ENCODE data around the gene CHST11.

Gene CHST11

DNA sequence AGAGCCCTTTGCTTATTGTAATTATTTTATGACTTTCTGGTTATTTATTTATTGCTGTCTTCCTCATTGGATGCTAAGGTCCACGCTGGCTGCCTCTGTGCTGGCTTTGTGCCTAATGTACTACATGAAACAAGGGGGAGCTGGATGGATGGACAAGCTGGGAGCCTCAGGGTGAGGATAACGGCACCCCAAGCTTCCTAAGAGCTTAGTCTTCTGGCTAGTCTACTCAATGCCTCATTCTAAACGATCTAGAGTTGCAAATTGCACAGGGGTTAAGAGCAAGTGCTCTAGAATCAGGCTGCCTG lies 172.0 kb downstream of the CHST11 start:
- no peak for TF ChIP-seq CTCF (conservative IDR thresholded peaks at IDR 0.05; ENCODE audit: low read length)
- DNase-seq (ENCODE audit: low read depth), result no peak
- H3K4me3 ChIP-seq (ENCODE audit: low read length), result no peak overlapping the region

GRCh38 chr12:104630230-104630670 lies 173.5 kb downstream of the CHST11 start:
- no peak overlapping the region for H3K4me3 ChIP-seq (ENCODE audit: low read length)
- no peak for TF ChIP-seq CTCF (conservative IDR thresholded peaks at IDR 0.05; ENCODE audit: low read length)
- no peak for DNase-seq (ENCODE audit: low read depth)

DNA sequence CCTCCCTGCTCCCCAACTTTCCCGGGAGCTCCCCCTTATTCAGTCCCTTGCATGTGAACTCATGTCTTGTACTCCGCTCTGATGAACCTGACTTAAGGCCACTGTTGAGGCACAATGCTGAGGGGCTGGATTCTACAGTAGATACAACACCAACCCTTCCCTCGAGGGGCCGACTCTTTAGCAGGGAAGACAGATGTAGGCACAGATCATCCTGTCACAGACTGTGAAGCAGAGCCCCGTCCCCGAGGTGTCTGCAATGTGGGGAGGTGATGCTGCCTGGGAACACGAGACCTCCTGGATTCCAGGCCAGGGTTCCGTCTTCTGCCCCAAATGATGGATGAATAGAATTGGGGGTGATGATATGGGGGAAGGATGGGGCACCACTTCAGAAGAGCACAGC lies 175.1 kb downstream of the CHST11 start:
- H3K4me3 ChIP-seq (ENCODE audit: low read length), result no peak overlapping the region
- DNase-seq (ENCODE audit: low read depth), result no peak
- TF ChIP-seq CTCF (conservative IDR thresholded peaks at IDR 0.05; ENCODE audit: low read length), result no peak

GRCh38 chr12:104632724-104633201 lies 176.0 kb downstream of the CHST11 start:
- H3K4me3 ChIP-seq (ENCODE audit: low read length), result peak overlapping the region; percentile 3; the same call in 1 of the 2 replicates
- no peak for TF ChIP-seq CTCF (conservative IDR thresholded peaks at IDR 0.05; ENCODE audit: low read length)
- DNase-seq (ENCODE audit: low read depth), result peak; percentile 80

DNA sequence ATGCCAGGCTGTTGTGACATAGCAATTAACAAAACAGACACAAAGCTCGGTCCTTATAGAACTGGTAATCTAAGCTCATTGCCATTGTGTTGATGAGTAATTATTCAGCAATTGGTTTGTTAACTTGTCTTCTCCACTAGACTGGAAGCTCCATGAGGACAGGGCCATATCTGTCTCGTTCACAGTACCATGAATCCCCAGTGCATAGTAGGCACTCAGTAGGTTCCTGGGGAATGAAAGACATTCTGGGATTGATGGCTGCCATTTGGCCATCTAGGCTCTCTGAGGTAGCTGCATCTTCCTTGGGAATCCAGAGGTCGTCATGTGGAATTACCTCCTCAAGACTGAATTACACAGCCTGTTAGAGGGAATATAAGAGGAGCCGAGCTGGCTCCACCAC lies 177.3 kb downstream of the CHST11 start:
- H3K4me3 ChIP-seq (ENCODE audit: low read length), result no peak overlapping the region
- no peak for TF ChIP-seq CTCF (conservative IDR thresholded peaks at IDR 0.05; ENCODE audit: low read length)
- no peak for DNase-seq (ENCODE audit: low read depth)

- no peak overlapping the region for H3K4me3 ChIP-seq (ENCODE audit: low read length)
- DNase-seq (ENCODE audit: low read depth), result no peak
- TF ChIP-seq CTCF (conservative IDR thresholded peaks at IDR 0.05; ENCODE audit: low read length), result no peak
These were observed 178.1 kb downstream of the CHST11 start for GRCh38 chr12:104634852-104635251.

- no peak for DNase-seq (ENCODE audit: low read depth)
- TF ChIP-seq CTCF (conservative IDR thresholded peaks at IDR 0.05; ENCODE audit: low read length), result no peak
- H3K4me3 ChIP-seq (ENCODE audit: low read length), result no peak overlapping the region
These were observed 179.0 kb downstream of the CHST11 start for GRCh38 chr12:104635607-104636343.

All from AG10803 (cell line).